Measurements from ENCODE around the gene KREMEN1. TPM values are rescaled to one million over a fixed set of nuclear protein-coding genes. Genes with fewer than 3 reads are reported as not detected.

The KREMEN1 gene
- total and polyA plus RNA-seq, 9 of the 15 experiments (the other 6 are each of a cell fraction or from before 2014, with no cell fraction given) = 0.69 to 11.5 (median 4.3) TPM

DNA sequence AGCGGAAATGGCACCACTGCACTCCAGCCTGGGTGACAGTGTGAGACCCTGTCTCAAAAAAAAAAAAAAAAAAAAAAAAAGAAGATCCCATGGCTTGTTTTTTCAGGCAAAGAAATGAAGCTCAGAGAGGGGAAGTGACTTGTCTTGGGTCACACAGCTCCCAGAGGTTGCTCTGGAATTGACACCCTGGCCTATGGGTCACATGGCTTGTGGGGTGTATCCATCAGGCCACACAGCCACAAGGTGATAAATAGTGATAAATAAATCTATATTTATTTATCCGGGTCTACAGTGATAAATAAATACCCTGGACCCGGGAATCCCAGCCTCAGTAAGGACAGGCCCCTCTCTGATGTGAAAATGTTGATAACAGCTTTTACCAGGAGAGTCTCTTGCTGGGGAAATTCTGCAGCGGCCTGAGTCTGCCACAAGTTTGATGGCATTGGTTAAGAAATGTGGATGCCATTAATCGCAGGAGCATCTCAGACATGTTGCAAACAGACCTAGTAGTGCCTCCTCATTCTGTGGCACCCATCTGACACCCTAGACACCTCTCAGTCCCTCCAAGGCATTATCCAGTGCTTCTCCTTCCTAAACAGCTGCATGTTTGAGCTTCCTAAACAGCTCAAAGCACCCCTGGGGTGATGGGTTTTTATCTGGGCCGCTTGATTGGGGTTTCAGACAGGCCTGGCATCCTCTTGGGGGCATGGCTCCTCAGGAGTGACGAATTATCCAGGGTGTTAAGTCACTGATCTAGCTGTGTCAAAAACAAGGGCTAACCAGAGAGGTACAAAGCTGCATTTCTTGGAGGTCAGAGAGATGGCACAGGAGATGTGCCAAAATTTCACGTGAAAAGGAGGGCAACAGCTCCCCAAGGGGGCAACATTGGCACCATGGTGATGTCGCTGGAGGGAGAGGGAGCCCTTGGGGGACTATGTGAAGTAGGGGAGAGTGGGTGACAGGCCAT, 130.9 kb downstream of the KREMEN1 start (continued):
- TF ChIP-seq, protein P1, sequence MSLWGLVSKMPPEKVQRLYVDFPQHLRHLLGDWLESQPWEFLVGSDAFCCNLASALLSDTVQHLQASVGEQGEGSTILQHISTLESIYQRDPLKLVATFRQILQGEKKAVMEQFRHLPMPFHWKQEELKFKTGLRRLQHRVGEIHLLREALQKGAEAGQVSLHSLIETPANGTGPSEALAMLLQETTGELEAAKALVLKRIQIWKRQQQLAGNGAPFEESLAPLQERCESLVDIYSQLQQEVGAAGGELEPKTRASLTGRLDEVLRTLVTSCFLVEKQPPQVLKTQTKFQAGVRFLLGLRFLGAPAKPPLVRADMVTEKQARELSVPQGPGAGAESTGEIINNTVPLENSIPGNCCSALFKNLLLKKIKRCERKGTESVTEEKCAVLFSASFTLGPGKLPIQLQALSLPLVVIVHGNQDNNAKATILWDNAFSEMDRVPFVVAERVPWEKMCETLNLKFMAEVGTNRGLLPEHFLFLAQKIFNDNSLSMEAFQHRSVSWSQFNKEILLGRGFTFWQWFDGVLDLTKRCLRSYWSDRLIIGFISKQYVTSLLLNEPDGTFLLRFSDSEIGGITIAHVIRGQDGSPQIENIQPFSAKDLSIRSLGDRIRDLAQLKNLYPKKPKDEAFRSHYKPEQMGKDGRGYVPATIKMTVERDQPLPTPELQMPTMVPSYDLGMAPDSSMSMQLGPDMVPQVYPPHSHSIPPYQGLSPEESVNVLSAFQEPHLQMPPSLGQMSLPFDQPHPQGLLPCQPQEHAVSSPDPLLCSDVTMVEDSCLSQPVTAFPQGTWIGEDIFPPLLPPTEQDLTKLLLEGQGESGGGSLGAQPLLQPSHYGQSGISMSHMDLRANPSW (CRISPR knock-in tag; IDR thresholded peaks at IDR 0.05) = no peak
- TF ChIP-seq SFPQ (IDR thresholded peaks at IDR 0.05; ENCODE audit: low read depth, low read length) (no peak), ZZZ3 (IDR thresholded peaks at IDR 0.05) (no peak), ZNF785 (CRISPR knock-in tag; IDR thresholded peaks at IDR 0.05) (no peak), RFX5 (IDR thresholded peaks at IDR 0.05; ENCODE audit: low read depth, low read length) (no peak), NR4A1 (CRISPR knock-in tag; IDR thresholded peaks at IDR 0.05) (no peak), NR4A1 (tag; IDR thresholded peaks at IDR 0.05) (no peak), CLOCK (CRISPR knock-in tag; IDR thresholded peaks at IDR 0.05; ENCODE audit: borderline replicate concordance) (no peak), NELFE (IDR thresholded peaks at IDR 0.05; ENCODE audit: insufficient read depth, insufficient read length) (no peak), ZNF384 (IDR thresholded peaks at IDR 0.05; ENCODE audit: low read depth, low read length) (no peak), SRSF3 (IDR thresholded peaks at IDR 0.05; ENCODE audit: insufficient read depth, low read length) (no peak), PRDM10 (IDR thresholded peaks at IDR 0.05; ENCODE audit: partially characterized antibody) (no peak)
- TF ChIP-seq, protein P2, sequence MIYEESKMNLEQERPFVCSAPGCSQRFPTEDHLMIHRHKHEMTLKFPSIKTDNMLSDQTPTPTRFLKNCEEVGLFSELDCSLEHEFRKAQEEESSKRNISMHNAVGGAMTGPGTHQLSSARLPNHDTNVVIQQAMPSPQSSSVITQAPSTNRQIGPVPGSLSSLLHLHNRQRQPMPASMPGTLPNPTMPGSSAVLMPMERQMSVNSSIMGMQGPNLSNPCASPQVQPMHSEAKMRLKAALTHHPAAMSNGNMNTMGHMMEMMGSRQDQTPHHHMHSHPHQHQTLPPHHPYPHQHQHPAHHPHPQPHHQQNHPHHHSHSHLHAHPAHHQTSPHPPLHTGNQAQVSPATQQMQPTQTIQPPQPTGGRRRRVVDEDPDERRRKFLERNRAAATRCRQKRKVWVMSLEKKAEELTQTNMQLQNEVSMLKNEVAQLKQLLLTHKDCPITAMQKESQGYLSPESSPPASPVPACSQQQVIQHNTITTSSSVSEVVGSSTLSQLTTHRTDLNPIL (CRISPR knock-in tag; IDR thresholded peaks at IDR 0.05) = no peak
